Gastroesophageal sphincter (tissue), 4 donors: Measurements from ENCODE around the gene MOV10. TPM values are rescaled to one million over a fixed set of nuclear protein-coding genes. Genes with fewer than 3 reads are reported as not detected.
A peak's percentile ranks its signal among the peaks of the same experiment; 100 is the strongest.

ENCODE experiments used
- ATAC-seq: fragments of 150-250 bp; one replicate; pipeline ENCODE4 v1.9.1; 2016; ENCODE audit warnings: mild to moderate bottlenecking, moderate library complexity
- H3K27ac ChIP-seq, 4 donors: fragments of 200-600 bp; sonication (generic) in 3 of 4; 1 replicate in 3 of 4; 2 replicates in 1 of 4; pipeline ENCODE4 v1.5.1; 2016 to 2019
- H3K27me3 ChIP-seq: fragments of 200-600 bp; sonication (generic); one replicate; pipeline ENCODE4 v1.5.1; 2019
- H3K36me3 ChIP-seq, 2 donors: fragments of 200-600 bp; sonication (generic); one replicate each; pipeline ENCODE4 v1.5.1; 2019; ENCODE audit warnings: control low read depth in 1 of 2
- H3K4me1 ChIP-seq, 3 donors: fragments of 200-600 bp; sonication (generic); 1 replicate in 2 of 3; 2 replicates in 1 of 3; pipeline ENCODE4 v1.5.1; 2016 to 2019; ENCODE audit warnings: control low read depth in 2 of 3
- H3K4me3 ChIP-seq, 2 donors: fragments of 200-600 bp; sonication (generic); one replicate each; pipeline ENCODE4 v1.5.1; 2019; ENCODE audit warnings: mild to moderate bottlenecking in 1 of 2, moderate library complexity in 1 of 2
- H3K9me3 ChIP-seq, 3 donors: fragments of 200-600 bp; sonication (generic); one replicate each; pipeline ENCODE4 v1.5.1; 2017 to 2019; ENCODE audit warnings: control low read depth in 2 of 3
- CTCF ChIP-seq, 4 experiments: fragments of 200-600 bp in 2 of 4; fragments of 450-650 bp in 2 of 4; sonication (generic) in 1 of 4; IDR thresholded peaks; one replicate each; pipeline ENCODE4 v1.5.1; 2017 to 2019; ENCODE audit warnings: antibody characterized with exemption in 4 of 4, mild to moderate bottlenecking in 2 of 4, moderate library complexity in 2 of 4
- EP300 ChIP-seq: sonication (generic); formaldehyde crosslinking; IDR thresholded peaks from one replicate; pipeline ENCODE4 v1.6.1; 2017; ENCODE audit warnings: antibody characterized with exemption, mild to moderate bottlenecking
- POLR2A ChIP-seq, 2 donors: fragments of 450-650 bp; IDR thresholded peaks; one replicate each; pipeline ENCODE4 v1.6.1; 2017; ENCODE audit warnings: antibody characterized with exemption in 2 of 2, mild to moderate bottlenecking in 2 of 2, moderate library complexity in 1 of 2
- POLR2AphosphoS5 ChIP-seq: sonication (generic); formaldehyde crosslinking; IDR thresholded peaks from one replicate; pipeline ENCODE4 v1.6.1; 2017; ENCODE audit warnings: antibody characterized with exemption
- WGBS, 2 donors: methylation state at CpG; one replicate each; pipeline ENCODE4 v1.1.5; 2018; ENCODE audit warnings: low coverage in 1 of 2; 5-methylcytosine and 5-hydroxymethylcytosine counted together
- total RNA-seq, 4 donors: library from RNA; depleted of rRNA; stranded (reverse); fragments of >200 nt; gene quantifications; one replicate each; pipeline ENCODE4 v1.1.0, GENCODE V29; 2016

Gene MOV10
- total RNA-seq, 4 donors from 2014 or later: 13.4 to 25.3 (median 18.8) TPM

- Histone ChIP-seq H3K4me3 (no peak overlapping the region), H3K4me1 (peaks cover 0 to 39% (median 21%) of the 10 kb centered on the region in 3 donors), H3K27me3 (no peaks in the 10 kb centered on the region), H3K36me3 (peaks cover 0 to 8% of the 10 kb centered on the region in 2 donors), H3K9me3 (no peaks in the 10 kb centered on the region), H3K27ac (peak overlapping the region in 3 of 4 donors; percentile 93 to 100 (median 96))
- no peak for TF ChIP-seq POLR2AphosphoS5
- no peak for TF ChIP-seq CTCF (IDR thresholded peaks at IDR 0.05)
- 68 to 73% methylated on average over 3 to 6 of the region's 6 CpGs for WGBS, 2 donors
- no peak for ATAC-seq
Observed at GRCh38 chr1:112708002-112708448, 33.6 kb downstream of the MOV10 start.

DNA sequence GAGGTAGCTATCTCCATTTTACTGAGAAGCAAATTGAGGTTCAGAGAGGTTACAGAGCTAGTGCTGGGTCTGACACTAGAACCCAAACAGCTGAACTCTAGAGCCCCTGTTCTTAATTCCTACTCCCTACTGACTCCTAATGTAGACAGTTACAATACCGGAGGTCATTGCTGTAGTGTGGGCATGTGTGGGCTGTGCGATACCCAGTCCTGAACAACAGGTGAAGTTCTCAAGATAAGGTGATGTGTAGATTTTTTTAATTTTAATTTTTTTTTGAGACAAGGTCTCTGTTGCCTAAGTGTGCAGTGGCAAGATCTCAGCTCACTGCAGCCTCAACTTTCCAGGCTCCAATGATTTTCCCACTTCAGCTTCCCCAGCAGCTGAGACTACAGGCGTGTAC lies 34.0 kb downstream of the MOV10 start:
- Histone ChIP-seq H3K4me3 (no peak overlapping the region), H3K27me3 (no peaks in the 10 kb centered on the region), H3K9me3 (no peaks in the 10 kb centered on the region), H3K27ac (peak overlapping the region in 2 of 4 donors; percentile 96 to 100), H3K4me1 (peaks cover 0 to 37% (median 16%) of the 10 kb centered on the region in 3 donors), H3K36me3 (peaks cover 0 to 3% of the 10 kb centered on the region in 2 donors)
- ATAC-seq: no peak
- TF ChIP-seq POLR2AphosphoS5: no peak
- no peak for TF ChIP-seq EP300
- TF ChIP-seq POLR2A (IDR thresholded peaks at IDR 0.05): no peak
- no peak for TF ChIP-seq CTCF (IDR thresholded peaks at IDR 0.05)
- WGBS, 2 donors: 90 to 97% methylated on average over 3 of the region's 3 CpGs

DNA sequence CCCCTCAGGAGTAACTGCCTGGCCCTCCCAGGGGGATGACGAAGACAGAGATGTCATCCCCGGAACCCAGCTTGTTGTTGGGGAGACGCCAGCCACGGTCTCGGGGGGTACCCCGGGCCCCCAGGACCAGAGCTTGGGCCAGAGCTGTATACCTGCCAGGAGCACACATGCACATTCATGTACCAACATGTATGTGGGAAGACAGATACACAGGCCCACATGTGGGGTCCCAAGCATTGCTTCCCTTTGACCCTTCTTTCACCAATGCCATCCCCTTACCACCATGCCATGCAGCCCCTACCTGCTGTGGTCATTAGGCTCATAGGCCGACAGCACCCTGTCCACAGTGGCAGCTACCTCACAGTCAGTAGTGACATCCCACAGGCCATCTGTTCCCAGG lies 35.7 kb downstream of the MOV10 start:
- 84% methylated on average over 3 of the region's 7 CpGs; no CpG with 5 or more reads in 1 of the 2 donors for WGBS, 2 donors
- no peak for ATAC-seq

DNA sequence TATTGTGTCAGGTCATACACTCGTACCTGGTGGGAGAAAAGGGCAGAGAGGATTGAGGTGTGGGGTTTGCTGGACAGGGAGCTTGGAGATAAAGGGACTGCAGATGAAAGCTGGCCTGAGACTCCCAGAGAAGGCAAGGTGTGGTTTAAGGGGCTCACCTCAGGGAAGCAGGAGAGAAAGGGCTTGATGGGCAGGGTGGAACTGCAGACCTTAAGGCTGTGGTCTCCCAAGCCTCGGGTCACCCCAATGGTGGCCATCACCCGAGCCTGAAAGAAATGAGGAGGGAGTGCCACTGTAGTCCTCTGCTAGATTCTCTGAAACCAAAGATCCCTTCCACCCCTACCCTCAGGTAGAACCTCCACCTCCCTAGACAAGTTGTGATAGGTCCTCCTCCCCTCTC lies 36.1 kb downstream of the MOV10 start:
- TF ChIP-seq CTCF (IDR thresholded peaks at IDR 0.05): no peak
- no peak for TF ChIP-seq POLR2A (IDR thresholded peaks at IDR 0.05)
- Histone ChIP-seq H3K4me1 (peaks cover 0 to 36% (median 12%) of the 10 kb centered on the region in 3 donors), H3K36me3 (no peaks in the 10 kb centered on the region), H3K27ac (no peak overlapping the region), H3K9me3 (no peaks in the 10 kb centered on the region), H3K27me3 (no peaks in the 10 kb centered on the region), H3K4me3 (no peak overlapping the region)
- no peak for ATAC-seq
- WGBS, 2 donors: 83 to 93% methylated on average over 2 to 3 of the region's 3 CpGs

More for the DNA sequence above, 35.7 kb downstream of the MOV10 start:
- TF ChIP-seq POLR2AphosphoS5: no peak
- TF ChIP-seq CTCF (IDR thresholded peaks at IDR 0.05): no peak
- no peak for TF ChIP-seq POLR2A (IDR thresholded peaks at IDR 0.05)
- TF ChIP-seq EP300: no peak
- no peaks in the 10 kb centered on the region for H3K36me3 ChIP-seq
- no peak overlapping the region for H3K4me3 ChIP-seq
- H3K27me3 ChIP-seq: no peaks in the 10 kb centered on the region
- H3K4me1 ChIP-seq: peaks cover 0 to 37% (median 13%) of the 10 kb centered on the region in 3 donors
- no peaks in the 10 kb centered on the region for H3K9me3 ChIP-seq
- no peak overlapping the region for H3K27ac ChIP-seq

DNA sequence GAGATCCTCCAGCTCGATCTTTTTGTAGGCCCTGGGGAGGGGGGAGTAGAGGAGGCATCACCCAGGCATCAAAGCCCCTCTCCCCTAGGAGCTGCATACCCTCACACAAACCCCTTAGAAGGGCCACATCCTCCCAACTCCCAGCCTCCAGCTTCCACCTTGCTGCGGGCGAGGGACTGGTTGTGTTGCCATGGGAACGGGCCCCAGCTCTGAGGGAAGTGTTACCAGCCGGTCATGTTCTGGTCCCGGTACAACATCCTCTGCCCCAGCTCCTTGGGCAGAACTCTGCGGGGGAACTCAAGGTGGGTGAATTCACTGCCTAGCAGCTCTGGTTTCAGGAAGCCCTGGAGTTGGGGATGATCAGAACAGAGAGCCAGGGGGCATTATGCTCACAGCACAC lies 36.6 kb downstream of the MOV10 start:
- WGBS, 2 donors: 45% methylated on average over 2 of the region's 7 CpGs; no CpG with 5 or more reads in 1 of the 2 donors
- Histone ChIP-seq H3K27me3 (no peaks in the 10 kb centered on the region), H3K9me3 (no peaks in the 10 kb centered on the region), H3K27ac (no peak overlapping the region), H3K4me3 (no peak overlapping the region), H3K4me1 (peaks cover 0 to 36% (median 15%) of the 10 kb centered on the region in 3 donors), H3K36me3 (no peaks in the 10 kb centered on the region)
- ATAC-seq: no peak
- no peak for TF ChIP-seq EP300
- no peak for TF ChIP-seq POLR2AphosphoS5
- no peak for TF ChIP-seq POLR2A (IDR thresholded peaks at IDR 0.05)
- no peak for TF ChIP-seq CTCF (IDR thresholded peaks at IDR 0.05)
